Stimulated activated CD8-positive, alpha-beta memory T cell treated with anti-CD3 and anti-CD28 coated beads, Interleukin-12 subunit alpha, Interleukin-12 subunit beta, amount 100 ng/mL, for 24 hours (primary cell): ENCODE measurements around the gene RARA.

ENCODE experiments used
- DNase-seq: peaks from one replicate; pipeline ENCODE4 v3.0.0-alpha.2; 2020; ENCODE audit errors: extremely low read depth

Gene RARA

GRCh38 chr17:40309031-40309948 is at the start of gene RARA:
Gene RARA (plus strand): TSS chr17:40309180. CDS start chr17:40331219, 22,039 bp downstream.
- DNase-seq: no peak

GRCh38 chr17:40259505-40259904 is 49.5 kb upstream of the RARA start:
- no peak for DNase-seq

GRCh38 chr17:40260528-40260927 is 48.5 kb upstream of the RARA start:
- DNase-seq: no peak

GRCh38 chr17:40264458-40265185 is 44.4 kb upstream of the RARA start:
- DNase-seq: no peak

- no peak for DNase-seq
Observed at GRCh38 chr17:40265337-40265736, 43.6 kb upstream of the RARA start.

GRCh38 chr17:40266882-40267281 is 42.1 kb upstream of the RARA start:
- DNase-seq: no peak

- DNase-seq: no peak
Observed at GRCh38 chr17:40268141-40268712, 40.8 kb upstream of the RARA start.

GRCh38 chr17:40278414-40278813 is 30.6 kb upstream of the RARA start:
- no peak for DNase-seq

- DNase-seq: no peak
Observed at GRCh38 chr17:40279402-40279801, 29.6 kb upstream of the RARA start.

- DNase-seq: no peak
Observed at GRCh38 chr17:40281663-40282062, 27.3 kb upstream of the RARA start.

GRCh38 chr17:40283662-40284061 is 25.3 kb upstream of the RARA start:
- DNase-seq: no peak

- DNase-seq: no peak
Observed at GRCh38 chr17:40284085-40284713, 24.8 kb upstream of the RARA start.

GRCh38 chr17:40286473-40286872 is 22.5 kb upstream of the RARA start:
- no peak for DNase-seq

GRCh38 chr17:40287159-40287493 is 21.9 kb upstream of the RARA start:
- DNase-seq: no peak

GRCh38 chr17:40287494-40288369 is 21.2 kb upstream of the RARA start, which contains the start of gene CDC6:
Gene CDC6 (plus strand): TSS chr17:40287879. CDS start chr17:40289421, 1,542 bp downstream.
- peak; percentile 98 for DNase-seq

- no peak for DNase-seq
Observed at GRCh38 chr17:40290629-40291280, 18.2 kb upstream of the RARA start.

- no peak for DNase-seq
Observed at GRCh38 chr17:40291281-40291664, 17.7 kb upstream of the RARA start.

GRCh38 chr17:40293363-40293762 is 15.6 kb upstream of the RARA start:
- DNase-seq: no peak

- no peak for DNase-seq
Observed at GRCh38 chr17:40295488-40296436, 13.2 kb upstream of the RARA start.
